H1 (cell line): ENCODE results near the gene SIPA1L3. TPM values are rescaled to one million over a fixed set of nuclear protein-coding genes. Genes with fewer than 3 reads are reported as not detected.

ENCODE experiments used
- CTCF ChIA-PET: fragments of 300-600 bp; sonication (Branson Sonifier 250); formaldehyde crosslinking; loops from one replicate; lab custom pipeline; 2021; ENCODE audit not compliant: partially characterized antibody; lab: Charles Lee
- POLR2A ChIA-PET: fragments of 300-600 bp; sonication (Branson Sonifier 250); formaldehyde crosslinking; loops from one replicate; lab custom pipeline; 2021; ENCODE audit warnings: inconsistent platforms; ENCODE audit not compliant: partially characterized antibody; lab: Charles Lee
- DNase-seq, 2 experiments: peaks; one replicate each; pipeline versions ENCODE4 v3.0.0 to v3.0.0-alpha.2; 2010 to 2022; ENCODE audit warnings: low spot score in 2 of 2, low read depth in 1 of 2, mixed read lengths in 1 of 2
- FAIRE-seq: peaks from 2 replicates; lab custom pipeline; 2011; peaks lifted over from hg19 to GRCh38; lab: Jason Lieb, UNC
- H2AFZ ChIP-seq: 2 replicates; pipeline ENCODE4 v1.8.1; 2012; ENCODE audit warnings: low read length, inconsistent platforms
- H2AK5ac ChIP-seq: 2 replicates; pipeline ENCODE4 v1.6.1; 2013; ENCODE audit warnings: low read depth, low read length
- H2BK120ac ChIP-seq: replicated peaks from 2 replicates; pipeline ENCODE3; 2013; ENCODE audit warnings: low read depth, low read length, inconsistent platforms
- H2BK12ac ChIP-seq: 2 replicates; pipeline ENCODE4 v1.6.1; 2013; ENCODE audit warnings: low read depth, low read length
- H2BK15ac ChIP-seq: 2 replicates; pipeline ENCODE4 v1.6.1; 2013; ENCODE audit warnings: low read length
- H2BK20ac ChIP-seq: 2 replicates; pipeline ENCODE4 v1.6.1; 2013; ENCODE audit warnings: low read length
- H2BK5ac ChIP-seq: 2 replicates; pipeline ENCODE4 v1.6.1; 2013; ENCODE audit warnings: low read depth, low read length
- H3K14ac ChIP-seq: 2 replicates; pipeline ENCODE4 v1.6.1; 2013; ENCODE audit warnings: inconsistent platforms; ENCODE audit not compliant: insufficient read length
- H3K18ac ChIP-seq: 2 replicates; pipeline ENCODE4 v1.6.1; 2013; ENCODE audit warnings: low read length; ENCODE audit errors: extremely low read depth
- H3K23ac ChIP-seq: 2 replicates; pipeline ENCODE4 v1.6.1; 2013; ENCODE audit warnings: inconsistent platforms; ENCODE audit not compliant: insufficient read length
- H3K23me2 ChIP-seq: 2 replicates; pipeline ENCODE4 v1.6.1; 2013; ENCODE audit warnings: low read depth, low read length
- H3K27ac ChIP-seq: 2 replicates; pipeline ENCODE4 v1.6.1; 2011; ENCODE audit warnings: low read depth, low read length, inconsistent platforms
- H3K27me3 ChIP-seq, 4 experiments: replicated peaks in 1 of 4; 1 replicate in 1 of 4; 2 replicates in 3 of 4; pipeline versions ENCODE4 v1.6.1 to v1.8.1; 2011 to 2013; ENCODE audit warnings: low read length in 3 of 4, mild to moderate bottlenecking in 3 of 4, inconsistent platforms in 2 of 4, mixed read lengths in 2 of 4, moderate library complexity in 1 of 4; ENCODE audit not compliant: control insufficient read depth in 3 of 4, insufficient read depth in 3 of 4; ENCODE audit errors: extremely low read depth in 1 of 4
- H3K36me3 ChIP-seq, 4 experiments: 2 replicates each; pipeline versions ENCODE4 v1.6.1 to v1.8.1; 2011 to 2013; ENCODE audit warnings: mild to moderate bottlenecking in 4 of 4, low read length in 3 of 4, moderate library complexity in 2 of 4, control low read depth in 1 of 4, inconsistent platforms in 1 of 4; ENCODE audit not compliant: insufficient read depth in 4 of 4, control insufficient read depth in 2 of 4
- H3K4ac ChIP-seq: replicated peaks from 2 replicates; pipeline ENCODE3; 2013; ENCODE audit warnings: low read length, low read depth, mixed read lengths, inconsistent platforms; ENCODE audit not compliant: insufficient read length
- H3K4me1 ChIP-seq, 4 experiments: replicated peaks in 1 of 4; 1 replicate in 1 of 4; 2 replicates in 3 of 4; pipeline versions ENCODE4 v1.6.1 to v1.8.1; 2011 to 2013; ENCODE audit warnings: low read length in 3 of 4, inconsistent platforms in 2 of 4, mixed read lengths in 1 of 4; ENCODE audit not compliant: insufficient read depth in 4 of 4, control insufficient read depth in 3 of 4
- H3K4me2 ChIP-seq, 2 experiments: 2 replicates each; pipeline versions ENCODE4 v1.6.1 to v1.8.1; 2011 to 2013; ENCODE audit warnings: low read depth in 2 of 2, low read length in 2 of 2, control low read depth in 1 of 2, inconsistent platforms in 1 of 2, mild to moderate bottlenecking in 1 of 2; ENCODE audit not compliant: insufficient read depth in 1 of 2
- H3K4me3 ChIP-seq, 4 experiments: fragments of 200-600, 300-600 bp in 1 of 4; sonication (generic), shearing (Covaris generic), sonication (Bioruptor Twin) in 1 of 4; 2 replicates each; pipeline versions ENCODE4 v1.5.1 to v1.8.1; 2011 to 2016; ENCODE audit warnings: low read length in 4 of 4, low read depth in 3 of 4, control low read depth in 2 of 4, inconsistent platforms in 2 of 4, mild to moderate bottlenecking in 2 of 4, mixed read lengths in 1 of 4, moderate library complexity in 1 of 4; ENCODE audit not compliant: insufficient read depth in 2 of 4; ENCODE audit errors: extremely low read depth in 1 of 4
- H3K56ac ChIP-seq: replicated peaks from 2 replicates; pipeline ENCODE3; 2013; ENCODE audit warnings: low read depth, mild to moderate bottlenecking, mixed read lengths, low read length, inconsistent platforms; ENCODE audit not compliant: insufficient read length
- H3K79me1 ChIP-seq: 2 replicates; pipeline ENCODE4 v1.6.1; 2013; ENCODE audit warnings: low read depth, low read length, control low read depth
- H3K79me2 ChIP-seq, 2 experiments: 2 replicates each; pipeline versions ENCODE4 v1.6.1 to v1.8.1; 2012 to 2013; ENCODE audit warnings: low read length in 2 of 2, mild to moderate bottlenecking in 2 of 2, inconsistent platforms in 1 of 2; ENCODE audit not compliant: insufficient read depth in 2 of 2, control insufficient read depth in 1 of 2
- H3K9ac ChIP-seq, 4 experiments: replicated peaks in 1 of 4; 1 replicate in 1 of 4; 2 replicates in 3 of 4; pipeline versions ENCODE4 v1.6.1 to v1.8.1; 2011 to 2013; ENCODE audit warnings: low read depth in 3 of 4, low read length in 3 of 4, control low read depth in 2 of 4, mild to moderate bottlenecking in 2 of 4, moderate library complexity in 2 of 4, inconsistent platforms in 1 of 4; ENCODE audit errors: extremely low read depth in 1 of 4
- H3K9me3 ChIP-seq, 2 experiments: 2 replicates each; pipeline versions ENCODE4 v1.6.1 to v1.8.1; 2012 to 2013; ENCODE audit warnings: mild to moderate bottlenecking in 2 of 2, moderate library complexity in 2 of 2, control low read depth in 1 of 2, inconsistent platforms in 1 of 2, low read depth in 1 of 2, low read length in 1 of 2, mixed read lengths in 1 of 2; ENCODE audit not compliant: insufficient read depth in 2 of 2
- H4K20me1 ChIP-seq, 2 experiments: replicated peaks in 1 of 2; 2 replicates each; pipeline versions ENCODE3 to v1.8.1; 2011 to 2013; ENCODE audit warnings: inconsistent platforms in 2 of 2, low read length in 2 of 2, mild to moderate bottlenecking in 1 of 2; ENCODE audit not compliant: insufficient read depth in 2 of 2, control insufficient read depth in 1 of 2
- H4K5ac ChIP-seq: 2 replicates; pipeline ENCODE4 v1.6.1; 2013; ENCODE audit warnings: low read length, low read depth, mixed read lengths, inconsistent platforms; ENCODE audit not compliant: insufficient read length
- H4K8ac ChIP-seq: 2 replicates; pipeline ENCODE4 v1.8.0; 2013; ENCODE audit warnings: mild to moderate bottlenecking, moderate library complexity, low read length, inconsistent platforms; ENCODE audit not compliant: insufficient read depth; ENCODE audit errors: extremely low read depth
- H4K91ac ChIP-seq: replicated peaks from 2 replicates; pipeline ENCODE3; 2013; ENCODE audit warnings: low read length, mixed read lengths, inconsistent platforms; ENCODE audit not compliant: insufficient read length
- BACH1 ChIP-seq: IDR thresholded peaks from 2 replicates; pipeline ENCODE4 v1.6.1; 2012; ENCODE audit warnings: low read length, improper control_type of control experiment
- MAFK ChIP-seq: IDR thresholded peaks from 2 replicates; pipeline ENCODE4 v1.6.1; 2012; ENCODE audit warnings: low read depth, mild to moderate bottlenecking, improper control_type of control experiment, low read length
- WGBS, 2 experiments: shearing (Covaris generic) in 1 of 2; methylation state at CpG; one replicate each; pipeline versions ENCODE4 v1.1.6 to v1.1.7; 2013 to 2015; ENCODE audit warnings: low lambda C conversion rate in 2 of 2, mixed read lengths in 2 of 2, inconsistent platforms in 1 of 2, low coverage in 1 of 2, missing lambda C conversion rate in 1 of 2; ENCODE audit not compliant: insufficient replicate concordance in 2 of 2, insufficient coverage in 1 of 2, insufficient read length in 1 of 2; ENCODE audit errors: extremely low coverage in 1 of 2, missing lambda C conversion rate in 1 of 2; 5-methylcytosine and 5-hydroxymethylcytosine counted together
- polyA plus RNA-seq, 7 experiments: library from polyadenylated mRNA; depleted of rRNA in 3 of 7; stranded (reverse) in 5 of 7; unstranded in 2 of 7; fragments of >200 nt in 5 of 7; fragments of 200-250 nt in 2 of 7; gene quantifications; 1 replicate in 5 of 7; 2 replicates in 1 of 7; 4 replicates in 1 of 7; pipeline versions ENCODE4 v1.2.1 to v1.2.3, GENCODE V29; 2011 to 2013; ENCODE audit warnings: missing spikeins in 2 of 7, mixed read lengths in 2 of 7
- total RNA-seq: library from RNA; stranded (reverse); fragmentation: NEBNext Ultra II Directional; extraction: Animal tissue kit (Norgen Biotek cat#: 25700); gene quantifications from 2 replicates; pipeline ENCODE4 v1.2.1, GENCODE V29; 2021
- TF ChIP-seq, protein P1 (sequence below): IDR thresholded peaks from 2 replicates; pipeline ENCODE4 v1.6.1; 2011; ENCODE audit warnings: low read depth, mild to moderate bottlenecking, low read length; ENCODE audit not compliant: insufficient read depth

The SIPA1L3 gene
- total and polyA plus RNA-seq, 2 of the 8 experiments (the other 6 are each of a cell fraction or from before 2014, with no cell fraction given): 15.0 to 54.9 TPM

- ChIA-PET CTCF (interaction anchor here (2.7 to 8.2 kb wide), 2 partner anchors 10 to 168 kb away, joined by 7 to 57 read pairs; no protein-coding TSS in a partner anchor), POLR2A (no interaction called here)
- Histone ChIP-seq H2BK120ac (no peak overlapping the region), H3K79me2 (no peaks in the 10 kb centered on the region), H2BK20ac (no peak overlapping the region), H3K27ac (no peak overlapping the region), H3K14ac (no peak overlapping the region), H3K4me1 (no peaks in the 10 kb centered on the region; a peak in 1 of 7 replicates), H2BK5ac (no peak overlapping the region), H3K9ac (no peak overlapping the region), H4K91ac (no peak overlapping the region), H4K8ac (peak overlapping the region; percentile 73; the same call in 1 of the 2 replicates), H2BK12ac (0 out of 2 replicates have a peak overlapping the region, but pooled peaks have one; percentile 29), H3K23ac (no peak overlapping the region), H4K5ac (no peak overlapping the region), H4K20me1 (peaks cover 0 to 4% of the 10 kb centered on the region in 2 experiments), H3K79me1 (no peaks in the 10 kb centered on the region; the same call in 1 of the 2 replicates), H3K56ac (no peak overlapping the region), H2AK5ac (no peak overlapping the region), H3K36me3 (no peaks in the 10 kb centered on the region; a peak in 1 of 8 replicates), H3K4ac (no peak overlapping the region), H3K4me2 (no peak overlapping the region), H3K9me3 (no peaks in the 10 kb centered on the region), H2AFZ (no peak overlapping the region), H3K18ac (no peak overlapping the region), H3K23me2 (no peaks in the 10 kb centered on the region), H3K27me3 (no peaks in the 10 kb centered on the region), H2BK15ac (no peak overlapping the region)
- 82% methylated on average over 3 of the region's 3 CpGs; no CpG with 5 or more reads in 1 of the 2 experiments for WGBS, 2 experiments
- DNase-seq (no peak), FAIRE-seq (no peak)
- TF ChIP-seq BACH1 (peak; percentile 84), MAFK (peak; percentile 64)
- TF ChIP-seq, protein P1, sequence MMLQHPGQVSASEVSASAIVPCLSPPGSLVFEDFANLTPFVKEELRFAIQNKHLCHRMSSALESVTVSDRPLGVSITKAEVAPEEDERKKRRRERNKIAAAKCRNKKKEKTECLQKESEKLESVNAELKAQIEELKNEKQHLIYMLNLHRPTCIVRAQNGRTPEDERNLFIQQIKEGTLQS: no peak
- TF ChIP-seq, all 59 proteins: peak for 2
- no peak overlapping the region for H3K4me3 ChIP-seq
Observed at GRCh38 chr19:38070573-38070972, 163.6 kb downstream of the SIPA1L3 start.
